Neural progenitor cell (in vitro differentiated cells): ENCODE measurements around the gene MRPL32. TPM values are rescaled to one million over a fixed set of nuclear protein-coding genes. Genes with fewer than 3 reads are reported as not detected.

Experiments
- DNase-seq: peaks from one replicate; pipeline ENCODE4 v3.0.0-alpha.2; 2016; ENCODE audit warnings: low spot score
- H2AFZ ChIP-seq: fragments of 200-600 bp; sonication (generic); replicated peaks from 2 replicates; pipeline ENCODE4 v1.6.1; 2016; ENCODE audit warnings: antibody characterized with exemption
- H3F3A ChIP-seq: fragments of 200-600 bp; sonication (generic); 2 replicates; pipeline ENCODE4 v1.6.1; 2016; ENCODE audit warnings: antibody characterized with exemption, low read depth
- H3K27ac ChIP-seq: fragments of 200-600 bp; sonication (generic); 2 replicates; pipeline ENCODE4 v1.5.1; 2016; ENCODE audit warnings: mild to moderate bottlenecking
- H3K27me3 ChIP-seq: fragments of 200-600 bp; sonication (generic); 2 replicates; pipeline ENCODE4 v1.6.1; 2016; ENCODE audit warnings: mild to moderate bottlenecking, moderate library complexity
- H3K36me3 ChIP-seq: fragments of 200-600 bp; sonication (generic); 2 replicates; pipeline ENCODE4 v1.5.1; 2016
- H3K4me1 ChIP-seq: fragments of 200-600 bp; sonication (generic); 2 replicates; pipeline ENCODE4 v1.6.1; 2016; ENCODE audit warnings: mixed run types
- H3K4me2 ChIP-seq: fragments of 200-600 bp; sonication (generic); 2 replicates; pipeline ENCODE4 v1.6.1; 2016
- H3K4me3 ChIP-seq: fragments of 200-600 bp; sonication (generic); 2 replicates; pipeline ENCODE4 v1.5.1; 2016
- H3K79me2 ChIP-seq: fragments of 200-600 bp; sonication (generic); 2 replicates; pipeline ENCODE4 v1.6.1; 2016; ENCODE audit warnings: low read depth
- H3K9ac ChIP-seq: fragments of 200-600 bp; sonication (generic); 2 replicates; pipeline ENCODE4 v1.6.1; 2016
- H3K9me3 ChIP-seq: fragments of 200-600 bp; sonication (generic); 2 replicates; pipeline ENCODE4 v1.5.1; 2016; ENCODE audit warnings: low read depth
- H4K20me1 ChIP-seq: fragments of 200-600 bp; sonication (generic); 2 replicates; pipeline ENCODE4 v1.6.1; 2016; ENCODE audit warnings: low read depth
- H3K27ac Mint-ChIP-seq: 3 replicates; pipeline ENCODE4 v1.8.0; 2021; ENCODE audit warnings: mixed read lengths
- H3K27me3 Mint-ChIP-seq: 2 replicates; pipeline ENCODE4 v1.8.0; 2022; ENCODE audit warnings: low read depth, mild to moderate bottlenecking, inconsistent platforms, moderate library complexity, mixed read lengths; ENCODE audit not compliant: insufficient read depth
- H3K36me3 Mint-ChIP-seq: 3 replicates; pipeline ENCODE4 v1.8.0; 2021; ENCODE audit warnings: mixed read lengths
- H3K4me1 Mint-ChIP-seq: 3 replicates; pipeline ENCODE4 v1.8.0; 2021; ENCODE audit warnings: mixed read lengths
- H3K4me3 Mint-ChIP-seq: 3 replicates; pipeline ENCODE4 v1.8.0; 2021; ENCODE audit warnings: mild to moderate bottlenecking, moderate library complexity, mixed read lengths
- H3K9me3 Mint-ChIP-seq: 3 replicates; pipeline ENCODE4 v1.8.0; 2020; ENCODE audit warnings: mixed read lengths
- EZH2 ChIP-seq: fragments of 200-600 bp; sonication (generic); IDR thresholded peaks from 2 replicates; pipeline ENCODE4 v1.6.1; 2017; ENCODE audit warnings: antibody characterized with exemption, mild to moderate bottlenecking, moderate library complexity
- EZH2phosphoT487 ChIP-seq: fragments of 200-600 bp; sonication (generic); IDR thresholded peaks from 2 replicates; pipeline ENCODE4 v1.6.1; 2017; ENCODE audit warnings: antibody characterized with exemption
- total RNA-seq: library from RNA; depleted of rRNA; stranded (reverse); fragments of >200 nt; gene quantifications from 2 replicates; pipeline ENCODE4 v1.2.3, GENCODE V29; 2015; ENCODE audit warnings: low replicate concordance
- TF ChIP-seq, protein P1 (sequence below): fragments of 200-600 bp; sonication (generic); IDR thresholded peaks from 2 replicates; pipeline ENCODE4 v1.5.1; 2017; ENCODE audit warnings: antibody characterized with exemption, mild to moderate bottlenecking

MRPL32 gene
- total RNA-seq, 1 donor from 2014 or later, result 133 TPM

DNA sequence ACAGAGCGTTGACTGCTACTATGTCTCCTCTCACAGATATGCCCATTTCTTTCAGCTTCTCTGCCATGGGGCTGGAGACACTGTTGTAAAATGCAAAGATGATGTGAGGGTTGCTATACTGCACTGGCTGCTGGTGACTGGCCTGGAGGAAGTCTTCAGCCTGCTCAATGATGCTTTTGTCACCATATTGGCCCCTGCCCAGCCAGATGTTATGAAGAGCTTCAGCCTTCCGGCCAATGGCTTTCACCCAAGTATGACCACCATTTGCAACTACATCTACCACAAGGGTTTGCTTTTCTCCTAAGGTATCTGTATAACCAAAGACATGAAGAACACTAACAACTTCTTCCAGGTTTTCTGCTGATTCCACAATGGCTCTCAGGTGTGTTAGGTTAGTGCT lies 21.9 kb upstream of the MRPL32 start:
- Histone ChIP-seq H3K79me2 (peaks cover 13% of the 10 kb centered on the region), H2AFZ (no peak overlapping the region), H4K20me1 (no peaks in the 10 kb centered on the region), H3K4me2 (peak overlapping the region; percentile 95), H3K4me3 (peak overlapping the region; percentile 79), H3F3A (peaks cover 17% of the 10 kb centered on the region), H3K27me3 (no peaks in the 10 kb centered on the region), H3K9ac (no peak overlapping the region), H3K27ac (no peak overlapping the region), H3K9me3 (no peaks in the 10 kb centered on the region), H3K4me1 (peaks cover 23% of the 10 kb centered on the region), H3K36me3 (no peaks in the 10 kb centered on the region)
- DNase-seq, result no peak
- Mint-ChIP-seq H3K27me3 (no peaks in the 10 kb centered on the region), H3K27ac (no peak overlapping the region), H3K4me3 (peak overlapping the region; percentile 96), H3K36me3 (peaks cover 16% of the 10 kb centered on the region), H3K4me1 (peaks cover 24% of the 10 kb centered on the region), H3K9me3 (no peaks in the 10 kb centered on the region)
- TF ChIP-seq EZH2phosphoT487 (no peak), EZH2 (no peak)
- TF ChIP-seq, protein P1, sequence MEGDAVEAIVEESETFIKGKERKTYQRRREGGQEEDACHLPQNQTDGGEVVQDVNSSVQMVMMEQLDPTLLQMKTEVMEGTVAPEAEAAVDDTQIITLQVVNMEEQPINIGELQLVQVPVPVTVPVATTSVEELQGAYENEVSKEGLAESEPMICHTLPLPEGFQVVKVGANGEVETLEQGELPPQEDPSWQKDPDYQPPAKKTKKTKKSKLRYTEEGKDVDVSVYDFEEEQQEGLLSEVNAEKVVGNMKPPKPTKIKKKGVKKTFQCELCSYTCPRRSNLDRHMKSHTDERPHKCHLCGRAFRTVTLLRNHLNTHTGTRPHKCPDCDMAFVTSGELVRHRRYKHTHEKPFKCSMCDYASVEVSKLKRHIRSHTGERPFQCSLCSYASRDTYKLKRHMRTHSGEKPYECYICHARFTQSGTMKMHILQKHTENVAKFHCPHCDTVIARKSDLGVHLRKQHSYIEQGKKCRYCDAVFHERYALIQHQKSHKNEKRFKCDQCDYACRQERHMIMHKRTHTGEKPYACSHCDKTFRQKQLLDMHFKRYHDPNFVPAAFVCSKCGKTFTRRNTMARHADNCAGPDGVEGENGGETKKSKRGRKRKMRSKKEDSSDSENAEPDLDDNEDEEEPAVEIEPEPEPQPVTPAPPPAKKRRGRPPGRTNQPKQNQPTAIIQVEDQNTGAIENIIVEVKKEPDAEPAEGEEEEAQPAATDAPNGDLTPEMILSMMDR, result no peak

DNA sequence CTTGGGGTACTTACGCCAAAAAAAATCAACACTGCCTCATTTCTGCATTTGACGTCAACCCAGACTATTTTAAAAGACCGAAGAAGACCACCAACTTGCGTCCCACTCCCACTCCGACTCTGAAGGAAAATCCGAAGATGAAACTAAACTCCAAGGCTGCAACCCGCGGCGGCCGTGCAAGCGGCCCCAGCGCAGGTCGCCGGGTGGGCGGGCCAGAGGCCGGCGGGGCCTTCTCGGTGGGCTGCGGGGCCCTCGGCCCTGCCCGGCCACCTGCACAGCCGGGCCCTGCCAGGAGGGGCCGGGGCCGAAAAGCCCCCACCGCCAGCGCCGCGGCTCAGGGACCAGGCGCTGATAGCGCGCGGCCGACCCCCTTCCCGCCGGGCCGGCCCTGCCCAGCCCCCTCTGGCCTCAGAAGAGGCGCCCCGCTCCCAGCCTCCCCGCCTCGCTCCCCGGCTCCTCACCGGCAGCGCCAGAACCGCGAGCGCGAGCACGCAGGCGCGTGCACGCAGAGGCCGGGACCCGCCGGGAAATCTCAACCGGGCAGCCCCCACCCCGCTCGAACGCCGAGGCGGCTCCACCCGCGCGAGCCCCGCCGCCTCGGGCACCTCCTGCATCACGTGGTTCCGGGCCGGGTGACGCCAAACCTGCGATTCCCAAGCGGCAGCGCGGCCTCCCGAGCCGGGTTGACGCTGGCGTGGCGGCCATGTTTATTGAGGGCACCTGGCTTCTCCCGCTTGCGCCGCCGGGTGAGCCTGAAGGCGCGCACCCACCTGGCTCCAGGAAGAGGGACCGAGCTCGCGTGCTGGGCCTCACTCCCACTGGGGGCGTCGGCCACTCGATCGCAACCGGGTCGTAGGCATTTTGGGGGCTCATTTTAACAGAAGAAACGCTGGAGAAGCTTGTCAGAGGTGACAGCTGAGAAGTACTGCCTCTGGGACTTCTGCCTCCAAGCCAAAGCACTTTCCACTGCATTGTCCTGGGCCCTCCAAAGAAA lies 20.4 kb upstream of the MRPL32 start, which contains the start of gene C7orf25:
C7orf25 (minus strand) TSS at position 617 of the 994 bp plus-strand sequence. CDS start 1,170 bp downstream, outside the sequence.
- Histone ChIP-seq H3F3A (peaks cover 23% of the 10 kb centered on the region), H2AFZ (peak within 1 kb of the TSS; percentile 74), H3K4me3 (peak within 1 kb of the TSS; percentile 79), H3K36me3 (no peaks in the 10 kb centered on the region), H4K20me1 (no peaks in the 10 kb centered on the region), H3K27me3 (no peaks in the 10 kb centered on the region), H3K79me2 (peaks cover 13% of the 10 kb centered on the region), H3K4me2 (peak within 1 kb of the TSS; percentile 95), H3K9me3 (no peaks in the 10 kb centered on the region), H3K9ac (peak within 1 kb of the TSS; percentile 56), H3K27ac (peak within 1 kb of the TSS; percentile 79), H3K4me1 (peaks cover 23% of the 10 kb centered on the region)
- no peaks in the 10 kb centered on the region for H3K27me3 Mint-ChIP-seq
- peak within 1 kb of the TSS; percentile 91 for H3K27ac Mint-ChIP-seq
- peak within 1 kb of the TSS; percentile 96 for H3K4me3 Mint-ChIP-seq
- peaks cover 19% of the 10 kb centered on the region for H3K36me3 Mint-ChIP-seq
- H3K9me3 Mint-ChIP-seq, result no peaks in the 10 kb centered on the region
- H3K4me1 Mint-ChIP-seq, result peaks cover 24% of the 10 kb centered on the region
- TF ChIP-seq EZH2phosphoT487, result no peak
- DNase-seq, result peak; percentile 98

DNA sequence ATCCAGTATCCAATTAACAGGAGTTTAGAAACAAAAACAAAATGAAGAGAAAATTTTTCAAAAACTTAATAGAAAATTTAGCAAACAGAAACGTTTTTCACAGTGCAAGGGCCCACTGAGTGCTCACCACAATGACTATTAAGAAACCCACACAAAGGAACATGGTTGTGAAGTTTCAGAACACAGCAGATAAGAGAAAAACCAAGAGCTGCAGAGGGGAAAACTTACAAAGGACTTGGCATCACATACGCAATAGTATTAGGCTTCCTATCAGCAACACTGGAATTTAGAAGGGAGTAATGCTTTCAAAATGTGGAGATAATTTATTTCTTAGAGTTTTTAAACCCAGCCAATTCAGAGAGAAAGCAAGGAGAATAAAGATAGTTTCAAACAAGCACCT lies 18.6 kb upstream of the MRPL32 start:
- H2AFZ ChIP-seq, result no peak overlapping the region
- peaks cover 3% of the 10 kb centered on the region for H3K36me3 ChIP-seq
- no peak overlapping the region for H3K27ac ChIP-seq
- Mint-ChIP-seq H3K27ac (no peak overlapping the region), H3K4me1 (peaks cover 24% of the 10 kb centered on the region), H3K36me3 (peaks cover 22% of the 10 kb centered on the region), H3K9me3 (no peaks in the 10 kb centered on the region), H3K4me3 (no peak overlapping the region), H3K27me3 (no peaks in the 10 kb centered on the region)
- H4K20me1 ChIP-seq, result no peaks in the 10 kb centered on the region
- TF ChIP-seq EZH2 (no peak), EZH2phosphoT487 (no peak)
- no peak for DNase-seq
- peaks cover 13% of the 10 kb centered on the region for H3K79me2 ChIP-seq
- no peaks in the 10 kb centered on the region for H3K9me3 ChIP-seq
- H3K9ac ChIP-seq, result no peak overlapping the region
- H3K4me3 ChIP-seq, result no peak overlapping the region
- no peaks in the 10 kb centered on the region for H3K27me3 ChIP-seq
- peaks cover 23% of the 10 kb centered on the region for H3K4me1 ChIP-seq
- H3K4me2 ChIP-seq, result no peak overlapping the region
- H3F3A ChIP-seq, result peaks cover 23% of the 10 kb centered on the region

DNA sequence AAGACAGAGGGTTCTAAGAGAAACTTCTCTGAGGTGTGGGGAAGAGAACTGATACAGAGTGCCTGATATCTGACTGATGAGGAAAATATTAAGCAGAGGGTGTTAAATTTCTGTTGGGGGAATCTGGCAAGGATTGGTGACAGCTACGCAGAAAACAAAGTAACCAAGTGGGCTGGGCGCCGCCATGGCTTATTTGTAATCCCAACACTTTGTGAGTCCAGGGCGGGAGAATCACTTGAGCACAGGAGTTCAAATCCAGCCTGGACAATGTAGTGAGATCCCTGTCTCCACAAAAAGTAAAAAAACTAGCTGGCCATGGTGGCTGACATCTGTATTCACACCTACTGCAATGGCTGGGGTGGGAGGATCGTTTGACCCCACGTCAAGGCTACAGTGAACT lies 18.2 kb upstream of the MRPL32 start:
- Mint-ChIP-seq H3K36me3 (peaks cover 22% of the 10 kb centered on the region), H3K4me3 (no peak overlapping the region), H3K27me3 (no peaks in the 10 kb centered on the region), H3K27ac (no peak overlapping the region), H3K4me1 (peaks cover 24% of the 10 kb centered on the region), H3K9me3 (no peaks in the 10 kb centered on the region)
- no peak overlapping the region for H3K4me2 ChIP-seq
- H3F3A ChIP-seq, result peaks cover 23% of the 10 kb centered on the region
- TF ChIP-seq, protein P1, result no peak
- TF ChIP-seq EZH2 (no peak), EZH2phosphoT487 (no peak)
- H3K4me1 ChIP-seq, result peaks cover 23% of the 10 kb centered on the region
- no peaks in the 10 kb centered on the region for H4K20me1 ChIP-seq
- H3K9ac ChIP-seq, result no peak overlapping the region
- H3K36me3 ChIP-seq, result peaks cover 3% of the 10 kb centered on the region
- no peak overlapping the region for H3K4me3 ChIP-seq
- no peak for DNase-seq
- no peak overlapping the region for H2AFZ ChIP-seq
- no peak overlapping the region for H3K27ac ChIP-seq
- H3K9me3 ChIP-seq, result no peaks in the 10 kb centered on the region
- H3K79me2 ChIP-seq, result peaks cover 13% of the 10 kb centered on the region
- no peaks in the 10 kb centered on the region for H3K27me3 ChIP-seq
